Measurements from ENCODE around the gene EN2.
"Not testable (repeated sequence)": the region's sequence is repeated elsewhere in the genome, so short reads cannot be mapped to it uniquely, and the experiment has no call there.

EN2 gene

DNA sequence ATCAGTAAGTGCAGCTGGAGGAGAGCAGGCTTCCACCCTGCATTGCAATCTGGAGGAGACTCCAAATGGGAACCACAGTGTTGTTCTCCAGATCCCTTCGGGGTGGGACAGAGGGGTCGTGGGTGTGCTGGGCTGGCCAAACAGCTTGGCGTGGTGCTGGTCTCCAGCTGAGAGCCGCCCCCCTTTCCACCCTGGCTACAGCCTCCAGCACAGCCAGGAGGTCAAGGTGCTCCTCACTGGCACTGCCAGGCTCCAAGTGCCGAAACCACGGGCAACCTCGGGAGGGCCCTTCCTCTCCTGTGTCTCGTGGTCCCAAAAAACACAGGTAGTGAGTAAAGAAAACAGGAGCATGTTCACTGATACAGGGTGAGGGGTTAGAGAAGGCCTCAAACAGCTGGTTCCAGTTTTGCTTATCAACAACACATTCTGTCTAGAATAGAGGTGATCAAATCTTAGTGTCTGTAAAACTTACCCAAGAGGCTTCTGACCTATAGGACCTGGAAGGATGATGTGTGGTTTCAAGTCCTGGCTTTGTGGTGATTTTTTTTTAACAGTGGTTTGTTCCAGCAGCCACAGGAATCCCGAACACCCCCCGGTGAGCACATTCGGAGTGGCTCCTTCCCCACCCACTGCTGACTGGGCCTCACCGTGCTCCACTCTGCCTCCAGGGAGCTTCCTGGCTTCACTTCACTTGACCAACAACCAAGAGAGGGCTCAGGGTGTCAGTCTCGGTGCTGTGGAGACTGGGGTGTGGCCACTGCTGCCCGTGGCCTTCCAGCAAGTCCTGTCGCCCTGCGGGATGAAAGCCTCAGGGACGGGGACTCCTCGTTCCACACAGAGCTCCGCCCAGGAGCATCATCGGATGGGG, 31.2 kb upstream of the EN2 start:
- no peak for DNase-seq

DNA sequence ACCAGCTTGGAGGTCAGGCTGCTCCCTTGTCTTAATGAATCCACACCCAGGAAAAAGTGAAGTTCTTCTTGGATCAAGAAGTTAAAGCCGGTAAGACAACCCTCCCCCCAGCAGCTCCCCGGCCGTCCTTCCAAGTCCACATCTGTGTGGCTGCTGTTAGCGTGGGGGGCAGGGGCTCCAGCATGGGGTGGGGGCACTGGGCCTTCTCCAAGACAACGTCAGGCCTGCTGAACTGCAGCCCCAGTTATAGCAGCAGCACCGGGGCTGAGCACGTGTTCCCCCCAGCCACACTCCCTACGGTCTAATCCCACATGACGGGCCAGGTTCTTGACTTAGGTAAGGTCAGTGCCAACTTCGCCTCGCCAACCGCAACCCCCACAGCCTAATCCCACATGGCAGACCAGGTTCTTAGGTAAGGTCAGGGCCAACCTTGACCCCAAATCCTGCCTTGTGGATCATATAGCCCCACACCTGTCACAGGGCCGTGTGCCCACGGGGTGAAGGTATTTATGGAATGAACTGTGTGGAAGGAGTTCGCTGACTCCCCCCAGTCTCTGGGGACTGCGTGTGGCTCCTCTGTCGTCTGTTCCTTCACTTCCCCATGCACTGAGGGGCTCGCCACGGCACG, 30.4 kb upstream of the EN2 start:
- DNase-seq: no peak

DNA sequence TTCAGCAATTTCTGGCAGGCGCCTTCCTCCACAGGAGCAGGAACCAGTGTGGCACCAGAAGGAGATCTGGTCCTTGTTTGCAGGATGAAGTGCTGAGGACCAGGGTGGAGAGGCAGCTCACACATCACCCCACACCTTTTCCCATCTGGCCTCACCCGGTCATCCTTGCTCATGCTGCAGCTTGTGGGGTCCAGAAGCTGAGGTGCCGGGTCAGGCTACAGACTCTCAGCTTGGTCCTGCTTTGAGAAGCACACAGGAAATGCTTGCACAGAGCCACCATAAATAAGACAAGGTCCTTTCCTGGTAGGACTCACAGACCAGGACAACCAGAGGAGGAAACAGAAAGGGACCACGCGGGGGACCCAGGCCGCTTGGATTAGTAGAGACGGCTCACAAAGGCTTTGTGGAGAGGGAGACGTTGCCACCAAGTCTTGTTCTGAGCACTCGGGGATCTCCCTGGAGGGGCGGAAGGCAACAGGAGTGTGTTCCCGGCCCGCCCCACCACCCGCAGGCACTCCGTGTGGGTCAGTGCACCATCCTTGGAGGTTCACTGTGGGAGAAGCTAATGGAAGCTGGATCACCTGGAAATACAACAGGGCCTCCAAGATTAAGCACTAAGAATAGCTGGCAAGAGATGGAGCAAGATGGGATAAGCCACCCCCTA, 29.6 kb upstream of the EN2 start:
- no peak for DNase-seq

DNA sequence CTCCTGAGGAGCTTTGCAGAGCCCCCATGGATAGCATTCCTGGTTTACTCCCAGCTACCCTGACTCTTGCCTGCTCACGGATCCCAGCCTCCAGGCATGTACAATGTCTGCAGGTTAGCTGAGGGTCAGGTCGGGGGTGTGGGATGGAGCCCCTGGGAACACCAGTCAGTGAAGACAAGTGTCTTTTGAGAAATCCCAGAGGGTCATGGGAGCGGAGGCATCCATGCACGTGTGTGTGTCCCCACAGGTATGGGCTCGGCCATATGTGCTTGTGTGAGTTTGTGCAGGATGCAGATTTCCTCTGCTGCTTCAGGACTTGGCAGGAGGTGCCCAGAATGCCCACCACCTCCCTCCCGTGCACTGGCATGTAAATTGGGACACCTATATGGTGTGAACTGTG, 28.3 kb upstream of the EN2 start:
- DNase-seq: no peak

DNA sequence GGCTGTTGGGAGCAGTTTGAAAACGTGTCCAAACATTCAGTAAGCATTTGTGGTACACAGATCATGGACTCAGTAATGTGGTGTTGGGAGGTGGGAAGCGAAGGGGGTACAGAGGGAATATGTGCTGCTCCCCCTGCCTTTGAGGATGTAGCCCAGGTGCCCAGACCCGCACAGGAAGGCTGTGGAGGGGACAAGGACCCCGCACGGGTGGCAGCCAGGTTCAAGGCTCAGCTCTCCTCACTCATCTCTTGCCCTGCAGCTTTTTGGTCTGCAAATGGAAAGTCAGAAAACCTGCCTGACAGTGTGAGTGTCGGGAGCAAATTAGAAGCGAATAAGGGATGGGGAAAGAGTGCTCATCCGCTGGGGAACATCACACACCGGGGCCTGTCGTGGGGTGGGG, 27.3 kb upstream of the EN2 start:
- DNase-seq: no peak

DNA sequence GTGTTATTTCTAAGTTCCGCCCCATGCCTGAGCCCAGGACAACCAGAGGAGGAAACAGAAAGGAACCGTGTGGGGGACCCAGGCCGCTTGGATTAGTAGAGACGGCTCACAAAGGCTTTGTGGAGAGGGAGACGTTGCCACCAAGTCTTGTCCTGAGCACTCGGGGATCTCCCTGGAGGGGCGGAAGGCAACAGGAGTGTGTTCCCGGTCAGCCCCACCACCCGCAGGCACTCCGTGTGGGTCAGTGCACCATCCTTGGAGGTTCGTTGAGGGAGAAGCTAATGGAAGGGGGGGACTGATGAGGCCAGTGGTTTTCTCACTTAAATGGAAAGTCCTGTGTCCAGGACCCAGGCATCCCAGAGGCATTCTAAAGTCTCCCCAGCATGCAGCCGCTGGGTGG, 26.7 kb upstream of the EN2 start:
- DNase-seq: no peak

DNA sequence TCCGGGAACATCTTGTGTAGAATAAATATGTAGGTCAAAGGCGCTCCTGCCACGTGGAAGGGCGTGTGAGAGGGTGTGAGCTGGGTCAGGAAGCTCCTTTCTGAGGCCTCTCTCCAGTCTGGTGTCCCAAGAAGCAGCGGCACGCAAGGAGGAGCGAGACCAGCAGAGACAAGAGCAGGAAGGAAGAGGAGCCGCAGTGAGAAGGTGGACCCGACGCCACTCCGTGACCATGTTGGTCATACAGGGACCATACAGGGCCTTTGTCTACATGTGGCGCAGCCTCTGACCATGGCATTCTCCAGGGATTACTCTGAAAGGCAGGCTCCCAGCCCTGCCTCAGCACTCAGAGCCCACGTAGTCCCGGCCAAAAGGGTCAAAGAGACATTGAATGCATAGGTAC, 26.2 kb upstream of the EN2 start:
- no peak for DNase-seq

DNA sequence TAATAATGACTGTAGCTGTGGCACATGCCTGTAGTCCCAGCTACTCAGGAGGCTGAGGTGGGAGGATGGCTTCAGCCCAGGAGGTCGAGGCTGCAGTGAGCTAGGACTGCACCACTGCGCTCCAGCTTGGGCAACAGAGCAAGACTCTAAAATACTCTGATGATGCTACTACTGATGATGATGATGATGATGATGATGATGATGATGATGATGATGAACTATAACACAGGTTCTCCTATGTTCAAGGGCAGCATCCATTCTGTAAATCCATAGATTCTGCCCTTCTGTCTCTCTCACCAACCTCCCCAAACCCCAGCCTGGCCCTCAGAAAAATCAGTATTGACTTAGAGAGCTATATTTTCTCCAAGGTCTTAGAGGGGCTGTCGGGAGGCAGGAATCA, 22.8 kb upstream of the EN2 start:
- DNase-seq: no peak

DNA sequence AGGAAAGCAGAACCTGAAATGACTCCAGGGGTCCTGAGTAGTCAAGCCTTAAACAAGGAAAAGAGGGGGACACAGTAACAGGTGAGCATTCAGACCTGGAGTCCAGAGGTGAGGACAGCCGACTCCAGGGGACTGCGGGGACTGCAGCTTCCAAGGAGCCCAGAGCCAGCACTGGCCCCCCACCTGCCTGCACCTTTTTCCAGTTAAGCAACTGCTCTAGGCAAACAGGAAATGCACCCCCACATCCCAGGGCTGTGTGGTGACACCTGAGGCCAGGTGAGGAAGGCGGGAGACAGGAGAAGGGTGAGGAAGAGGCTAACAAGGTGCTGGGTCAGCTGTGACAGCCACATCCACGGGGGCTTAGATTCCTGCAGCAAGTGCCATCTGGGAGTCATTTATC, 20.1 kb upstream of the EN2 start:
- no peak for DNase-seq

DNA sequence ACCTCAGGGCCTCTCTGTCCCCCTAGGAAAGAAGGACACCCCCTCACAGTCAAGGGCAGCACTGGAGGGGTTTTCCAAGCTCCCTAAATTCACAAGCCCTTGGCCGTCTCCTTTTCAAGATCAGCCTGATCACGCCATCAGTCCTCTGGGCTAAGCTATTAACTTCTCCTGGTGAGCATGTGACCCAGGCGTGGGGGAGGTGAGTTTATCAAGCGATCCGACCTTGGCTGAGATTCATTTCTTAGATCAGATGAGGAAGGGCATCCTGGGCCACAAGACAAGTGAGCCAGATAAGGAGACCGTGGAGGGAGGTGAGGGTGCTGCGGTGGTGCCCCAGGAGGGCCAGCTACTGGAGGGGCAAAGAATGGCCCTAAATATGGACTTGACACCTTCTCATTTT, 19.2 kb upstream of the EN2 start:
- no peak for DNase-seq

DNA sequence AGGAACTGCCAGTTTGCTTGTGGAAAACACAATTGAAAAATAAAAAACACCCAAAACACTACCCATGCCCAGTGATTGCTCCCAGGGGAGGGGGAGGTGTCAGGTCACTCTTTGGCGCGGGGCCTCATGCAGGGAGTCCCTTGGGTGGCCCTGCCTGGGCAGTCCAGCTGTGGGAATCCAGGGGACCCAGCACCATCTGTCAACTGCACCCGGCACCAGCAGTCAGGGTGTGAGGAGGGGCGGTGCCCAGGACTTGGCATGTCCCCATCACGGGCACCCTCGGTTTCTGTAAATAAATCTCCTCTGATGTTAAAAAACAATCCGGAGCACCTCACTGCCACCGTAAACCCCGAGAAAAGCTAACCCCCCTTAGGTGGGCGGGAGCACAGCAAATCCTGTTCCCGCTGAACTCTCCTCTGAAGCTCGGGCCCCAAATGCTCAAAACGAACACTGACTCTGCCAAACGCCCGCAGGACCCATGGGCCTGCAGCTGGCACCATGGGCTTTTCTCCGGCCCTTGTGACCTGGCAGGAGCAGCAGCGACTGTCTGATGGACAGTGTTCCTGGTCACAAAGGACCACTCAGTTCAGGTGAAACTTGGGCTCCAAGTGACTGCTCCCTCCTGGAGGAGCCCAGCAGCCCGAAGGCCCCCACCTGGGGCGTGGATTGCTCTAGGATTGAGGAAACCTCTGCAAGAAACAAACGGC, 18.5 kb upstream of the EN2 start:
- no peak for DNase-seq

DNA sequence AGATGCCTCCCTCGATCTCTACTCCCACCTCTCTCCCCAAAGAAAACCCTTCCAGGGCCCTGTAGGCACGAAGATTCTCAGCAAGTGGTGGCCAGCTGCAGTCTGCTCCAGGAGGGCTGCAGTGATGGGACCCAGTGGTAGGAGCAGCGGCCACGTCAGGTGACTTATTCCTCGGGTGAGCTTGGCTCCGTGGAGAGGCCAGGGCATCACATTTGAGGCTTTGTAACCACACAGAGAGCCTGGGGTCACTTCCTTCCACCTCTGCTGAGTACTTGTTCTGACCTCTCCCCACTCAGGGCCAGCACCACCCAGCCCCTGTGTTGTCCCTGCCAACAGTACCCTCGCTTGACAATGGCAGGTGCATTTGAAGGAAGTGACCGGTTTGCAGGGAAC, 17.9 kb upstream of the EN2 start:
- no peak for DNase-seq

DNA sequence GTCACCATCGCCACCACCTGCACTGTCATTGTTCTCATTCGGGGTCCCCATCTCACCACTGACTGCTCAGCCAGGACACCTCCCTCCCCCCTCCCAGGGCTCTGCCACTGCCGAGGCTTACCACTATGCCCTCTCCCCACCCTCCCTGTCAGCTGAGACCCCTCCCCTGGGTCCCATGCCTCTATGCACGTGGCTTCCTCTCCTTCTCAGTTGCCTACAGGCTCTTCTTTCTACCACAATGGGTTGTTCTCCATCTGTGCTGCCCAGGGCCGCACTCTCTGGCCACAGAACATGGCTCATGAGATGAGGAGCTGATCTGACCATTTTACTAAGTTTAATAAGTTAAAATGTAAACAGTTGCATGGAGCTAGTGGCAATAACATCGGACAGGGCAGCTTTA, 16.1 kb upstream of the EN2 start:
- no peak for DNase-seq

DNA sequence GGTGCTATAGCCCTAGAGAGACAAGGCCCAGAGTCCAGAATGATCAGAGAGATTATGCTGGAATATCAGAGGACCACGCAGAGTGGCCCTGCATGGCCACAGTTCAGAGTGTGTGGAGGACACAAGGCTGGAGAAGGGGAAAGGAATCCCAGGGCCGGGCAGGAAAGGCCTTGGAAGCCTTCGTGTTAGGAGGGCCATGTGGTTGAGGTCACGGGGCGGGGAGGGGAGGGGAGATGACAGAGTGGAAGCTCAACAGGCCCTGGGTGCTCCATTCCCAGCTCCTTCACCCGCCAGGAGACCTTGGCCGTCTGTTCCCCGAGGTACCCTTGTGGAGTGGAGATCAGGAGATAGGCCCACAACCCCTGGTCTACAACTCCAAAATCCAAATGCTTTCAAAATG, 13.2 kb upstream of the EN2 start:
- no peak for DNase-seq

DNA sequence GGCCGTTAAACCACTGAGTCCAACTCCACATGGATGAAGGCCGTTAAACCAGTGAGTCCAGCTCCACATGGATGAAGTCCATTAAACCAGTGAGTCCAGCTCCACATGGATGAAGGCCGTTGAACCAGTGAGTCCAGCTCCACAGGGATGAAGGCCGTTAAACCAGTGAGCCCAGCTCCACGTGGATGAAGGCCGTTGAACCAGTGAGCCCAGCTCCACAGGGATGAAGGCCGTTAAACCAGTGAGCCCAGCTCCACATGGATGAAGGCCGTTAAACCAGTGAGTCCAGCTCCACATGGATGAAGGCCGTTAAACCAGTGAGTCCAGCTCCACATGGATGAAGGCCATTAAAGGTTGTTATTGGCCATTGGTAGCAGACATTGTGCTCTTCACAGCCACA, 12.3 kb upstream of the EN2 start:
- DNase-seq: not testable (repeated sequence)

DNA sequence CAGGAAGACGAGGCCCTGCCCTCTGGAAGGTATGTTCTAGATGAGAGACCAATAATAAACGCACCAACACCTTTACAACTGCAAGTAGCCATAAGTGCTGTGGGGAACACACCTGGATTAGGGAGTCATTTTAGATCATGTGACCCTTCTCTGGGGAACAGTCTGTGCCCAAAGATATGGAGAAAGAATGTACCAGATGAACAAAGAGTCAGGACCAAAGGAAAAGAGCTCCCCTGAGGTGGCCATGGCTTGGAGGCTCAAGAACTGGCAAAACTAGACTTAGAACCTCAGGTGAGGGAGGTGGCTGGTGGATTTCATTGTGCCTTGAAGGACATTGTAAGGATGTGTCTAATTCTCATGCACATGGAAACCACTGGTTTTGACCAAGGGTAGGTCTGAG, 10.3 kb upstream of the EN2 start:
- DNase-seq: no peak

DNA sequence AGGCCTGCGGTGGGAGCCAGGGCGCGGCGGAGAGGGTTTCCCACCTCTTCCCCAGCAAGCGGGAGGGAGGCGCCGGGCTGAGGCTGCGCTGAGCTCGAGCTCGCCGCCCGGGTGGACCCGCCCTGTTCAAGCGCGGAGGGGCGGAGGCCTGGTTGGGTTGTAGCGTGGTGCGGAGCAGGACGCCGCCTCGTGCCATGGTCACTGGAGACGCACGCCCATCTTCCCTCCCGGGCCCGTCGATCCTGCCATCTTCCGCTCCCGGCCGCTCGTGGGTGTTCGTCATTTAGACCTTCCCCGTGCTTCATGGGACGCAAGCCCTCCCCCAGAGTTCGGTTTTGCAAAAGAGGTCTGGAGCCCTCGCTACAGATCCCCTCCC, 9.3 kb upstream of the EN2 start:
- no peak for DNase-seq

DNA sequence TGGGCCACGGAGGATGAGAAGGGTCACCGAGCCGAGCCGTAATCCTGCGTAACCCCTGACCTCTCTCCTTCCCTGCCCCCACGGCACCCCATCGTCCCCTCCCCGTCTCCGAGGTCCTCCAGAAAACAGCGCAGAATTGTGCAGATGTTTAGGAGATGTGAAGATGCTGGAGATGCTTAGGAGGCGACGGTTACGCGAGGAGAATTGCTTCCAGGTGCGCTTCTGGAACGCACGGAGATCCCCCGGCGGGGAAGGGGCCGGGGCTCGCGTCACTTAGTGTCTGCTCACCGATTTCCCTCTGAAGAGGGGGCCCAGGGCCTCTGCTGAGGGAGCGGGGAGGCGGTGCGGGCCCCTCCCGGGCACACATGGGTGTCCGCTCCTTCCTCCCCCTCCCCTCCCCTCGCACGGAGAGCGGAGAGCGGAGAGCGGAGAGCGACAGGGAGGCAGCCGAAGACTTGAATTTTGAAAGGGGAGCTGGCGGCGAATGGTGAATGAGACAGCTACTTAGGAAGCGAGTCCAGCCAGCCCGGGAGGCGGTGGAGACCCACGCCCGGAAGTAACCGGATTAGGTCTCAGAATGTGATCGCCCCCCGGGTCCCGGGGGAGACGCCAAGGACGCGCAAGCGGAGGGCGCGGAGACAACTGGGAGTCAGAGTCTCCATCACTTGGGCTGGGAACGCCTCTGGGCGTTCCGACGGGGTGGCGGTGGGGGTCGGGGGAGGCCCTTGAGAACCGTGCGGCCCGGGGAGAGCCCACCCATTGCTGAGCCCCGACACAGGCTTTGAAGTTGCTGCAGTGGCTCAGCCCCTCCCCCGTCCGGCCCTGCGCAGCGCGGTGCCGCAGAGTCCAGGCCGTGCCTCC, 8.7 kb upstream of the EN2 start:
- DNase-seq: peak in 1 of 2 experiments; percentile 34

DNA sequence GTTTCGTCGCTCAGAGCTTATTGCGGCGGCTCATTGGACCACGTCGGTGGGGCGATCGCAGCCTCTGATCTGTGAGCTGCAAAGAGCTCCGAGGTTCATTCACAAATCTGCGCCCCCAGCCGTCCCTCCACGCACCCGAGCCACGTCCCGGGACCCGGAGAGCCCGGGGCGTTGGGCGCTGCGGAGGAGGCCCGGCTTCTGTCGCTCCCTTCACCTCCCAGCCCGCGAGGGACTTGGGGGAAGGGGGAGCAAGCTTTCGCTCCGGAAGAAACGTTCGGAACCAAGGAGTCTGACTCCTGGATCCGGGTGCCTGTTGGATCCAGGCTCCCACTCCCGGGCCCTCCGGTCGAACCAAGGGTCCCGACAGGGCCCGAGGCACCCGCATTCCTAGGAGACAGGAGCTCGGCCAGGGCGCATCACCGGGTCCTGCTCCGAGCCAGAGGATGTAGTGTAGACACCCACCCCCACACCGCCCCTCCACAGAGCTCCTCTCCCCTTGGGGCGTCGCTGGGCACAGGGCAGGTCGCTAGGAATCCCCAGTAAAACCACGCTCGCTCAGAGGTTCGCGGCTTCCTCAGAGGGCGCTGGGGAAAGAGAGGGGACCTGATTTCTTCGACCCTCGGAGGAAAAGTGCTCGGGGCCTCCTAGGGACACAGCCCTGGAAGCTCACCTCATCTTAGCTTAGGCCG, 7.9 kb upstream of the EN2 start:
- DNase-seq: peak in 1 of 2 experiments; percentile 25

DNA sequence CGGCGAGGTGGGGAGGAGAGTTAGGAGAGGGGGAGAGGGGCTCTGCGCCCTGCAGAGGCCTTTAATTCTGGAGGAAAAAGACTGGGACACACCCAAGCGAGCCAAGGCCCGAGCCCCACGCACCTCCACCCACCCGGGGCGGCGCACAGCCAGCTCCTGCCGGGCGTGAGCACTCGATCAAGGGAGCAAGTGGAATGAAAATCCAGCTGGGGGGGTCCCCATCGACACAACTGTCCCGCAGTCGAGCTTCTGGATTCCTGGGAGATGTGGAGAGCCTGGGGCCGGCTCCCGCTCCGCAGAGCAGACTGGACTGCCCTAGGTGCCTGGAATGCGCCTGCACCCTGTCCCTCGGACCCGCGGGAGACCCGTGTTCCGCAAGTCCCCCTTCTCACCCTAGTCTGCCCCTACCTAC, 7.4 kb upstream of the EN2 start:
- DNase-seq: no peak

DNA sequence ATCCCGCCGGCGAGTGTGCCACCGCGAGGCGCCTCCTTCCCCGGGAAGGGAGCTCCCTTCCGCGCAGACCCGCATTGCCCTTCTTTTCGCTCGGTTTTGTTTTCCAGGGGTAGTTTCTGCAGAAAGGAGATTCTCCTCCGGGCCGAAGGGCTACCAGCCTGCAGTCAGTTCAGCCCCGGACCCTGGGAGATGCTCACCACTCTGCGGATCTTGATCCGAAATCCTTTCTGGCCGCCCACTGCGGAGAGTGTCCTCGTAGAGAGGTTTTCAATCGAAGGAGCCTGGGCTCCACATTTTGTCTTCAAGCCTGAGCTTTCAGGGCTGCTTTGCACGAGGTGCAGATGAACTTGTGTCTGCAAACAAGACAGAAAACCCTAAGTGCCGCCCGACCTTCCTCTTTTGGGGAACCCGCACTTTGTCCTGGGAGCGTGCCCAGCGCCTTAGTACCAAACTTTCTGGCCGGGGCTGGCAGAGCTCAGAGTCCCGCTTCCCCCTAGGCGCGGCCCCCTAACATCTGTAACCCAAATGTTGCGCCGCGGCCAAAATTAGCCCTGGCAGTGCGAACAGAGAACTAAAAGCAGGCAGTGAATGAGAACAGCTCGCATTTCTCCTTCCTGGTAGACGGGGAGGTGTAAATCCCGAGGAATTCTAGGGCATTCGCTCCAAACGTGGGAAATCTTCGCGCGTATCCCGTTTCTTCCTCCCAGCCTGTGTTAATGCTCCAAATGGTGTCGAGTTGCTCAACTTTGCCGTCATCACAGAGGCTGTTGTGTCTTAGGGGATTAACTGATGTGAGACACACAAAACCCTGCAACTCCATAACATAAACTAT, 6.7 kb upstream of the EN2 start:
- peak in 1 of 2 experiments; percentile 24 for DNase-seq
